ENCODE measurements around the gene TNFAIP2.

DNA sequence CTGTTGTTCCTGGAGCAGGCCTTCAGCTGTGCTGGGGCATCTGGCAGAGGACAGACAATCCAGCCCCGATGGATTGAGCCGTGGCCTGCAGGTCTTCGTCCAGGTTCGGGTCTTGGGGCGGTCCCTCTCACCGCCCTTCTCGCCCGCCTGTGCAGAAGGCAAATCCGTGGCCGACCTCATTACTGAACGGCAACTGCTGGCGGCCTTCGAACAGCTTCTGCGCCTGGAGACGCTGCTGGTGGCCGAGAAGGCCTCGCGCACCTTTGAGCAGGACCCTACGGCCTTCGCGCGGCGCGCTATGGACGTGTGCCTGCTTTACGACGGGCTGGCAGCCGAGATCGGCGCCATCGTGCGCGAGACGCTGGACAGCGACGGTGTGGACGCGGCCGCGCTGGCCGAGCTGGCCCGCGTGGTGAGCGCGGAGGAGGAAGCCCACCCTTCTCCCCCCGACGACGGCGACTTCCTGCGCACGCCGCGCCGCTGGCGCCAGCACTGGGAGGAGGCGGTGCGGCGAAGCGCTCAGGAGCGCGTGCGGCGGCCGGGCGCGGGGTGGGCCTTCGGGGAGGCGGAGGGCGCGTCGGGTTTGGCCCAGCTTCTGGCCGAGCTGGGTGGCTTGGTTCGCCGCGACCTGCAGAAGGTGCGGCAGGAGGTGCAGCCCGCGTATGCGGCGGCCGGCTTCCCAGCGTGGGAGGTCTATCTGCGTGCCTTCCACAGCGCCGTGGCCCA lies 21.1 kb upstream of the TNFAIP2 start:
- TF ChIP-seq, protein P1, sequence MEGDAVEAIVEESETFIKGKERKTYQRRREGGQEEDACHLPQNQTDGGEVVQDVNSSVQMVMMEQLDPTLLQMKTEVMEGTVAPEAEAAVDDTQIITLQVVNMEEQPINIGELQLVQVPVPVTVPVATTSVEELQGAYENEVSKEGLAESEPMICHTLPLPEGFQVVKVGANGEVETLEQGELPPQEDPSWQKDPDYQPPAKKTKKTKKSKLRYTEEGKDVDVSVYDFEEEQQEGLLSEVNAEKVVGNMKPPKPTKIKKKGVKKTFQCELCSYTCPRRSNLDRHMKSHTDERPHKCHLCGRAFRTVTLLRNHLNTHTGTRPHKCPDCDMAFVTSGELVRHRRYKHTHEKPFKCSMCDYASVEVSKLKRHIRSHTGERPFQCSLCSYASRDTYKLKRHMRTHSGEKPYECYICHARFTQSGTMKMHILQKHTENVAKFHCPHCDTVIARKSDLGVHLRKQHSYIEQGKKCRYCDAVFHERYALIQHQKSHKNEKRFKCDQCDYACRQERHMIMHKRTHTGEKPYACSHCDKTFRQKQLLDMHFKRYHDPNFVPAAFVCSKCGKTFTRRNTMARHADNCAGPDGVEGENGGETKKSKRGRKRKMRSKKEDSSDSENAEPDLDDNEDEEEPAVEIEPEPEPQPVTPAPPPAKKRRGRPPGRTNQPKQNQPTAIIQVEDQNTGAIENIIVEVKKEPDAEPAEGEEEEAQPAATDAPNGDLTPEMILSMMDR (conservative IDR thresholded peaks at IDR 0.05 in 1 of 2, IDR thresholded peaks at IDR 0.05 in 1 of 2; ENCODE audit: extremely low read depth in 1 of 2, insufficient read depth in 1 of 2, low read depth in 1 of 2, low read length in 2 of 2) = no peak
- no peak for TF ChIP-seq EZH2 (IDR thresholded peaks at IDR 0.05; ENCODE audit: borderline replicate concordance, low read length)
